WI38 (cell line): ENCODE measurements around the gene CEP104.

Source experiments
- H3K4me3 ChIP-seq: 2 replicates; pipeline ENCODE4 v1.5.1; 2011; ENCODE audit warnings: low read depth, mild to moderate bottlenecking, control low read depth, low read length
- TF ChIP-seq, protein P1 (sequence below): IDR thresholded peaks from 2 replicates; pipeline ENCODE4 v1.5.1; 2012; ENCODE audit warnings: low read depth, mild to moderate bottlenecking, control low read depth, low read length

CEP104 gene

DNA sequence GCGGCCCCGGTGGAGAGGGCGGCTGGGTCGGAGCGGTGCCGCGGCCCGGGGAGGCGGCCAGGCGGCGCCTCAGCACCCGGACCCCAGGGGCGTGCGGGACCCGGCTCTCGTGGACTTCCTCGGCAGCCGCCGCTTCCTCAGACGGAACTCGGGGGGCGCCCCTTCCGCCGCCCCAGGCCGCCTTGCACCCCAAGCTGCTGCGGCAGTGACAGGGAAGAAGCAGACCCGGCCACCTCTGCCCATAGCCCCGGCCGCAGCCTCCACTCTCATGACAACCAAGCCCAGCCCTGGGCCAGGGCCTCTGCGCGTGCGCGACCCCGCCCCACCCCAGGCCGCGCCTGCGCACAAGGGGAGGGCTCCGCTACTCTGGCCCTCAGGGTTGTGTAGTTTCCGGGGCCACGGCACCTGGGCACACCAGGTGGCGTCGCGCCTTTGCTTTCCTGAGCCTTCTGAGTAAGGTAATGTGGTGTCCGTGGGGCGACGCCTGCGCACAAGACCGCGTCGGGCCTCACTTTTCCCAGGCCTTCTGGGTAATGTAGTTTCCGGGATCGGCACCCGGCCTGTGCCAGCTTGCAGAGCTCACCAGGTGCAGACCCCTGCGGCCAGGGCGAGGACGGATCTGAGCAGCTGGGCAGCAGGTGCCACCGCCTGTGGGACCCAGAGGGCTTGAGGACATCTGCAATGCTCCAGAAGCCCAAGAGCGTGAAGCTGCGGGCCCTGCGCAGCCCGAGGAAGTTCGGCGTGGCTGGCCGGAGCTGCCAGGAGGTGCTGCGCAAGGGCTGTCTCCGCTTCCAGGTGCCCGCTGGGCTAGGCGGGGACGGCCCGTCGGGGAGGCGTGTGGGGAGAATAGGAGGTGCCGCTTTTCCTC, at the start of gene CEP104, which contains the start of gene DFFB:
Gene CEP104 (minus strand): TSS at position 289 of the 868 bp plus-strand sequence. CDS start 4,804 bp downstream, outside the sequence.
Gene DFFB (plus strand): TSS at position 554 of the 868 bp plus-strand sequence. CDS start 128 bp downstream, at position 682.
- peak within 1 kb of the TSS; percentile 73 for H3K4me3 ChIP-seq
- TF ChIP-seq, protein P1, sequence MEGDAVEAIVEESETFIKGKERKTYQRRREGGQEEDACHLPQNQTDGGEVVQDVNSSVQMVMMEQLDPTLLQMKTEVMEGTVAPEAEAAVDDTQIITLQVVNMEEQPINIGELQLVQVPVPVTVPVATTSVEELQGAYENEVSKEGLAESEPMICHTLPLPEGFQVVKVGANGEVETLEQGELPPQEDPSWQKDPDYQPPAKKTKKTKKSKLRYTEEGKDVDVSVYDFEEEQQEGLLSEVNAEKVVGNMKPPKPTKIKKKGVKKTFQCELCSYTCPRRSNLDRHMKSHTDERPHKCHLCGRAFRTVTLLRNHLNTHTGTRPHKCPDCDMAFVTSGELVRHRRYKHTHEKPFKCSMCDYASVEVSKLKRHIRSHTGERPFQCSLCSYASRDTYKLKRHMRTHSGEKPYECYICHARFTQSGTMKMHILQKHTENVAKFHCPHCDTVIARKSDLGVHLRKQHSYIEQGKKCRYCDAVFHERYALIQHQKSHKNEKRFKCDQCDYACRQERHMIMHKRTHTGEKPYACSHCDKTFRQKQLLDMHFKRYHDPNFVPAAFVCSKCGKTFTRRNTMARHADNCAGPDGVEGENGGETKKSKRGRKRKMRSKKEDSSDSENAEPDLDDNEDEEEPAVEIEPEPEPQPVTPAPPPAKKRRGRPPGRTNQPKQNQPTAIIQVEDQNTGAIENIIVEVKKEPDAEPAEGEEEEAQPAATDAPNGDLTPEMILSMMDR = no peak

DNA sequence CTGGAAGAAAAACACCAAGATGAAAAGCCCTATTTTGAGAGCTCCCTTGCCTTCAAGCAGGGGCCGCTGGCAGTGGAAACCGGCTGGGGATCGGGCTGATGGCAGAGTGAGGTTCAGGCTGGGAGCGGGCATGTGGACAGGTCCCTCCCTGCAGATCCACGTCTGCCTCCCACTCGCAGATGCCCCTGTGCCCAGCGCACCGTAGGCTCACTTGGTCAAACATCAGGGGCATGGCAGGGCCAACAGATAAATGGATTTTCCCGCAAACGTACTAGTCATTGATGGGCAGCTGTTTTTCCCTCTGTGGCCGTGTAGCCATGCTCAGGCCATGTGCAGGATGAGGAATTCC, 49.6 kb upstream of the CEP104 start:
- H3K4me3 ChIP-seq = no peak overlapping the region
- TF ChIP-seq, protein P1 = no peak

DNA sequence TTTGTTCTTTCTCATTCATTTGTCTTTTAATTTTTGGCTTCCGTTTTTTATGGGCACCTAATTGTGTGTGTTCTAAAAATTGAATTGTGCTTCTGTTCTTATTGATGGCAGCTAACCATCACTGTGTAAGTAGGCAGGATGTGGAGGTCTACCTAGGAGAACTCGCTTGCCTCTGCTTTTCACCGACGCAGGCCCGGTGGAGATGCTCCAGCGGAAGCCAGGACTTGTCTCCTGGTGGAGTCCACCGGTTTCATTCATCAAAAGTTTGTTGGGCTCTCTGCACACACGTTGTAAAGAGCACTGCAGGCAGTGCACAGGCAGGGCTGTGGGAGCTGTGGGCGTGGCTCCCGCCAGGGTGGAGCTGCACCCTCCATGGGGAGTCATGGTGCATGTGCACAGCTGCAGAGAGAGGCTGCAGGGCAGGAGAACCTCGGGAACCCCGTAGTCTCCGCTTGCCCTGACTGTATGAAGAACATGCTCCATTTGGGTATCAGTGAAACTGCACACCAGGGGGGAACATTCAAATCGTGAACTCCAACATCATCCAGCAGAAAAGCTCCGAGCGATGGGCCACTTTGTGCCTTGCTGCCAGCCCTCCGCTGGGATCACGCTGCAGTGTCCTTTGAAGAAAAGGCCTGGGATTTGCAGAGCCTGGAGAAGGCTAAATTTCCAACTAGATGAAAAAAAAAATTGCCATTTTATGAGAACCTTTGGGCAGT, 49.1 kb upstream of the CEP104 start:
- no peak overlapping the region for H3K4me3 ChIP-seq
- TF ChIP-seq, protein P1 = no peak

DNA sequence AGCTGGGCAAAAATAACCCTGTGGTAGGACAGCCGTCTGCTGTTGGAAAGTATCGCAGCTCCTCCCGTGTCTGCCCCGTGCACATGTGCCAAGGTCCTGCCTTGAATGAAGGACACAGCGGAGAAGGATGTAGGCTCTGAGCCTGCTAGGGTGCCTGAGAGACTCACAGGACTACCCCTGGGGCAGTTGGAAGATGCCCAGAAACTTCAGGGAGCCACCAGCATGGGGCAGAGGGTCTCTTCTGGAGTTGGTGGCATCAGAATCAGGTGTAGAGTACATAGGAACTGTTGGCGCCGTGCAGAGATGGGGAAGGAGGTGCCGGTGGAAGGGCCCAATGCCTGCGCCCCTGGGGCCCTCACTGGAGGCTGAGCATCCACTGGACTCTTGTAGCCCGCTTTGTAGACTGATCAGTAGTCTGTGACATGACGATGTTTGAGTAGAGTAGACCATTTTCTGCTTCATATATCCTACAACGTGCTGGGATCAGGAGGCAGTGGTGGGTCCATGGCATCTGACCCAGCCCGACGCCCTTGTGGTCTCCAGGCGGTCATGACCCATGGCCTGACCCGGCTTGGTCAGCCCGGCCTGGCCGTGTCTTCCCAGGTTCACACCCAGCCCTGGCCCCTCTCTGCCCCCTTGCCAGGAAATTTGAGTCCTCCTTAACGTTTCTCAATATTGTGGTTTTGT, 48.4 kb upstream of the CEP104 start:
- H3K4me3 ChIP-seq = no peak overlapping the region
- TF ChIP-seq, protein P1 = no peak

DNA sequence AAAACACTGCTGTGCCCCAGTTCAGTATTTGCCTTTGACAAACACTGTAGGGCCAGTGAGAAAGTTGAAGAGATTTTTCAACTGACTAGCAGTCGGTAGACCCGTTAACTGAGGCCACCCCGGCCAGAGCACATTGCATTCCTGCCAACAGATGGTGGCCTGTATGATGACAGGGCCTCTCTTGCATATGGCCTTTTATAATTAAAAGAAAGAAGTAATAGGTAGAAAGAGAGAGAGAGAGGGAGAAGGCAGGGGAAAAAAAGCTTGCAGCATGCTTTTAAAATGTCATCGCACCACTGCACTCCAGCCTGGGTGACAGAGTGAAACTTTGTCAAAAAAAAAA, 47.8 kb upstream of the CEP104 start:
- TF ChIP-seq, protein P1 = no peak
- no peak overlapping the region for H3K4me3 ChIP-seq

DNA sequence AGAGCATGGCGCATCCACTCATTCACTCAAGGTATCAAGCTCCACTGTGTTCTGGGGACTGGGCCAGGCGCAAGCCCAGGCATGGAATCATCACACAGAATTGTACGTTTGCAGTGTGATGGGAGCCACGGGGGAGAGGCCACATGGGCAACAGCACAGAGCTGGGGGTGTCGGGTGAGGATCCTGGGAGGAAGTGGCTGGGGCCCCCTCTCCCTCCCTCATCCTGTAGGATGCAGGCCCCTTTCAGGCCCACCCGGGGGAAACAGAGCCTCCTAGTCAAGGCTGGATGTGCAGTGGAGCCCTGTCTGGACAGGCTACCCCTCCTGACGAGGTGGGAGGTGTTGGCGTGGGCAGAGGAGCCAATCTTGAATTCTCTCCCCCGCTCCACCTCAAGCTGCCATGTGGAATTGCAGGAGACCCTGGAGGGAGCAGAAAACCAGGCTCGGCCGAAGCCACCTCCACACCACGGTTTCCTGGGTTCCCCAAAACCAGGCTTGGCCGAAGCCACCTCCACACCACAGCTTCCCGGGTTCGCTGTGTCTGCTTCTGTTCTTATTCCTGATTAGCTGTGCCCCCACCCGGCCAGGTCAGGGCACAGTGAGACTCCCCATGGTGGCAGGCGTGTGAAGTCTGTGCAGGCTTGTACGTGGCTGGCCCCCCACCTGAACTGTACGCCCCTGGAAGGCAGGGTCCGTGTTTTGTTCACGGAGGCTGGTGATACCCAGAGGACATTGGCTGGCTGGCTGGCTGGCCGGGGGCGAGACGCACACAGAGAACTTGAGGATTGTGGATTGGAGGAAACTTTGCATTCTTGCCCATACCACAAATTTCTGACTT, 47.2 kb upstream of the CEP104 start:
- no peak overlapping the region for H3K4me3 ChIP-seq
- TF ChIP-seq, protein P1 = no peak
